Loucy (cell line): ENCODE data around the gene EEF1E1.

Experiments used
- H2AFZ ChIP-seq: fragments of 200-600 bp; sonication (generic); 2 replicates; pipeline ENCODE4 v1.6.0; 2016; ENCODE audit warnings: antibody characterized with exemption, mild to moderate bottlenecking, low read length, moderate library complexity
- H3F3A ChIP-seq: fragments of 200-600 bp; 2 replicates; pipeline ENCODE4 v1.6.0; 2016; ENCODE audit warnings: antibody characterized with exemption, low read depth, mild to moderate bottlenecking
- H3K27me3 ChIP-seq: fragments of 200-600 bp; sonication (generic); 2 replicates; pipeline ENCODE4 v1.6.1; 2014; ENCODE audit warnings: low read length, mild to moderate bottlenecking; ENCODE audit not compliant: insufficient read depth, poor library complexity, severe bottlenecking
- H3K36me3 ChIP-seq: fragments of 200-600 bp; sonication (generic); 2 replicates; pipeline ENCODE4 v1.6.1; 2016; ENCODE audit warnings: low read length; ENCODE audit not compliant: insufficient read depth
- H3K4me1 ChIP-seq: fragments of 200-600 bp; sonication (generic); 2 replicates; pipeline ENCODE4 v1.5.1; 2014; ENCODE audit warnings: low read length, mild to moderate bottlenecking; ENCODE audit not compliant: insufficient read depth, poor library complexity, severe bottlenecking
- H3K4me2 ChIP-seq: fragments of 200-600 bp; sonication (generic); 2 replicates; pipeline ENCODE4 v1.6.0; 2014; ENCODE audit warnings: antibody characterized with exemption, low read length, low read depth, mild to moderate bottlenecking; ENCODE audit not compliant: poor library complexity, severe bottlenecking
- H3K4me3 ChIP-seq: fragments of 200-600 bp; sonication (generic); 2 replicates; pipeline ENCODE4 v1.5.1; 2014; ENCODE audit warnings: low read length, mild to moderate bottlenecking, mixed read lengths; ENCODE audit not compliant: poor library complexity, severe bottlenecking
- H3K79me2 ChIP-seq: fragments of 200-600 bp; sonication (generic); 2 replicates; pipeline ENCODE4 v1.6.1; 2014; ENCODE audit warnings: low read length; ENCODE audit not compliant: insufficient read depth
- H3K9ac ChIP-seq: fragments of 200-600 bp; sonication (generic); 2 replicates; pipeline ENCODE4 v1.6.0; 2014; ENCODE audit warnings: mild to moderate bottlenecking, low read depth, low read length, moderate library complexity; ENCODE audit not compliant: poor library complexity, severe bottlenecking
- H3K9me2 ChIP-seq: fragments of 200-600 bp; sonication (generic); replicated peaks from 2 replicates; pipeline ENCODE4 v1.6.1; 2016; ENCODE audit warnings: low read depth, low read length, mixed read lengths
- H3K9me3 ChIP-seq: fragments of 200-600 bp; sonication (generic); 2 replicates; pipeline ENCODE4 v1.6.1; 2014; ENCODE audit warnings: mild to moderate bottlenecking, antibody characterized with exemption, low read length, low read depth; ENCODE audit not compliant: insufficient read depth
- H4K20me1 ChIP-seq: fragments of 200-600 bp; sonication (generic); 2 replicates; pipeline ENCODE4 v1.6.0; 2014; ENCODE audit warnings: antibody characterized with exemption, low read length, mild to moderate bottlenecking; ENCODE audit not compliant: insufficient read depth, poor library complexity, severe bottlenecking
- EZH2phosphoT487 ChIP-seq: fragments of 200-600 bp; IDR thresholded peaks from 2 replicates; pipeline ENCODE4 v1.6.1; 2018; ENCODE audit warnings: antibody characterized with exemption, mild to moderate bottlenecking, moderate library complexity, borderline replicate concordance
- TF ChIP-seq, protein P1 (sequence below): fragments of 200-600 bp; sonication (generic); conservative IDR thresholded peaks from 2 replicates; pipeline ENCODE4 v1.5.1; 2014; ENCODE audit warnings: mild to moderate bottlenecking, antibody characterized with exemption, low read length

EEF1E1 gene

DNA sequence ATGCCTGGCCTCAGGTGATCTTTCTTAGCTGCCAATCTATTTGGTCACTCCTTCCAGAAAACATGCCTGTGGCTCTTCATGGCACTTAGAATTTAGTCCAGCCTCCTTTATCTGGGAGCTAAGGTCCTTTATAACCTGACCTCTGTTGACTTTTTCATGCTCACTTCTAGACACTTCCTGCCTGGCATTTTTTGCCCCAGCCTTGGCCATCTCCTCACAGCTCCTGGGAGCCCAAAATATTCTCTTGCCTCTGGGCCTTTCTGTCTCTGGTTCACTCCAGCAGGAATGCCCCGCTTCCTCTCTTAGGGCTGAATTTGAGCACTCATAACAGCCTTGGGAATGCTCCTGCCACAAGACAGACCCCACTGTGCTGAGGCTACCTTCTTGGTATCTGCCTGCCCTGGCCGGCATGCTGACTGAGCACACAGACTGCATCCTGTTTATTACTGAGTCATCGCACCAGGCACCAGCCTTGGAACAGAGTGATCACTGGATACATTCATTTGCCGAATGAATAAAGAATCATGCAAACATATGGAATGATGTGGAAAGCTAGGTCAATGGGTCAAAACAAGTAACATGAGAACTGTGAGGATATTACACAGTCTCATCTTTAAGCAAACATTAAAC, 5.8 kb upstream of the EEF1E1 start:
- Histone ChIP-seq H3K79me2 (no peaks in the 10 kb centered on the region), H3K9me3 (no peaks in the 10 kb centered on the region), H3K27me3 (peaks cover 12% of the 10 kb centered on the region), H3K9me2 (no peaks in the 10 kb centered on the region; the same call in 1 of the 2 replicates), H4K20me1 (no peaks in the 10 kb centered on the region), H3K4me1 (no peaks in the 10 kb centered on the region), H2AFZ (no peak overlapping the region), H3K9ac (no peak overlapping the region), H3K36me3 (no peaks in the 10 kb centered on the region), H3K4me2 (no peak overlapping the region), H3F3A (no peaks in the 10 kb centered on the region), H3K4me3 (no peak overlapping the region)
- no peak for TF ChIP-seq EZH2phosphoT487
- TF ChIP-seq, protein P1, sequence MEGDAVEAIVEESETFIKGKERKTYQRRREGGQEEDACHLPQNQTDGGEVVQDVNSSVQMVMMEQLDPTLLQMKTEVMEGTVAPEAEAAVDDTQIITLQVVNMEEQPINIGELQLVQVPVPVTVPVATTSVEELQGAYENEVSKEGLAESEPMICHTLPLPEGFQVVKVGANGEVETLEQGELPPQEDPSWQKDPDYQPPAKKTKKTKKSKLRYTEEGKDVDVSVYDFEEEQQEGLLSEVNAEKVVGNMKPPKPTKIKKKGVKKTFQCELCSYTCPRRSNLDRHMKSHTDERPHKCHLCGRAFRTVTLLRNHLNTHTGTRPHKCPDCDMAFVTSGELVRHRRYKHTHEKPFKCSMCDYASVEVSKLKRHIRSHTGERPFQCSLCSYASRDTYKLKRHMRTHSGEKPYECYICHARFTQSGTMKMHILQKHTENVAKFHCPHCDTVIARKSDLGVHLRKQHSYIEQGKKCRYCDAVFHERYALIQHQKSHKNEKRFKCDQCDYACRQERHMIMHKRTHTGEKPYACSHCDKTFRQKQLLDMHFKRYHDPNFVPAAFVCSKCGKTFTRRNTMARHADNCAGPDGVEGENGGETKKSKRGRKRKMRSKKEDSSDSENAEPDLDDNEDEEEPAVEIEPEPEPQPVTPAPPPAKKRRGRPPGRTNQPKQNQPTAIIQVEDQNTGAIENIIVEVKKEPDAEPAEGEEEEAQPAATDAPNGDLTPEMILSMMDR, result no peak

DNA sequence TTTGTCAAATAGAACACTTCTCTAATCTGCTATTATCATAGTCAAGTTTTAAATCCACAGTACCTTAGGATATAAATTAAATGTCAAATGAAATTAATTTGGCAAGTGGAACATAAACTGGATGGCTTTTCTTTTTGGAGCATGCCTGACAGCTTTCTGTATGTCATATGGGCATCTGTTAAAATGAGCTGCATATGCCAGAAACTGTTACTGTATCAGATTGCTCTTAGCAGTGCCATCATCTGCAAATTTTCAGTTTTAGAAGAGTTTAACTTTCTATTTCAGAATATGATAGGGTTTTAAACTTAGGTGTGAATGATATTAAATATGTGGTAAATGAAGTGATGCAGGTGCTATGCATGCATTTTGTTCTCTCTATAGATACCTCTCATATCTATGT, 3.4 kb upstream of the EEF1E1 start:
- no peaks in the 10 kb centered on the region; the same call in 1 of the 2 replicates for H3K9me2 ChIP-seq
- no peak overlapping the region for H3K4me3 ChIP-seq
- no peaks in the 10 kb centered on the region for H3K9me3 ChIP-seq
- H3K27me3 ChIP-seq, result peaks cover 9% of the 10 kb centered on the region
- H3K4me2 ChIP-seq, result no peak overlapping the region
- no peak for TF ChIP-seq EZH2phosphoT487
- TF ChIP-seq, protein P1, result no peak
- H3K9ac ChIP-seq, result no peak overlapping the region
- no peaks in the 10 kb centered on the region for H3F3A ChIP-seq
- peaks cover 15% of the 10 kb centered on the region for H3K79me2 ChIP-seq
- peaks cover 8% of the 10 kb centered on the region for H3K4me1 ChIP-seq
- no peak overlapping the region for H2AFZ ChIP-seq
- no peaks in the 10 kb centered on the region for H3K36me3 ChIP-seq
- H4K20me1 ChIP-seq, result no peaks in the 10 kb centered on the region

DNA sequence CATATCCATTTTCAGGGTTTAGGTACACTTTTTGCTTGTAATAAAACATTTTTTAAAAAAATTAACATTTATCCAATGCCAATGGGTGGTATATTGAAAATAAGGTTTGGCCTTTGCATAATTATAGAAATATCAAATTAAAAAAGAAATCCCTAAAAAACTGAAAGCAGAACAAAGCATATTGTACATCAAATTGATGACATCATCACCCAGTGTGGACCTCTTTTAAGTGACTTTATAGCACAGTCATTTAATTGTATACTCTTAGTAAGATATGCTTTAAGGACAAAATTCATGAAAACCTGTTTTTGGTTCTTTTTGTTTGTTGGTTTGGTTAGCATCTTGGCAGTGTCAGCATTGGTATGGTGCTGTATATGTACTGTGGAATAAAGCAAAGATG, 1.4 kb upstream of the EEF1E1 start:
- peaks cover 7% of the 10 kb centered on the region for H4K20me1 ChIP-seq
- H3K9ac ChIP-seq, result no peak overlapping the region
- no peak overlapping the region for H2AFZ ChIP-seq
- H3K36me3 ChIP-seq, result no peaks in the 10 kb centered on the region
- no peaks in the 10 kb centered on the region for H3K9me3 ChIP-seq
- peaks cover 29% of the 10 kb centered on the region for H3K4me1 ChIP-seq
- H3K4me2 ChIP-seq, result no peak overlapping the region
- H3K27me3 ChIP-seq, result peaks cover 9% of the 10 kb centered on the region
- no peak overlapping the region for H3K4me3 ChIP-seq
- no peak for TF ChIP-seq EZH2phosphoT487
- TF ChIP-seq, protein P1, result no peak
- peaks cover 36% of the 10 kb centered on the region for H3K79me2 ChIP-seq
- no peaks in the 10 kb centered on the region for H3F3A ChIP-seq
- H3K9me2 ChIP-seq, result no peaks in the 10 kb centered on the region; the same call in 1 of the 2 replicates
